ENCODE data around the gene AIRE. TPM values are rescaled to one million over a fixed set of nuclear protein-coding genes. Genes with fewer than 3 reads are reported as not detected.

The AIRE gene
- not detected in 2 replicates for total RNA-seq

DNA sequence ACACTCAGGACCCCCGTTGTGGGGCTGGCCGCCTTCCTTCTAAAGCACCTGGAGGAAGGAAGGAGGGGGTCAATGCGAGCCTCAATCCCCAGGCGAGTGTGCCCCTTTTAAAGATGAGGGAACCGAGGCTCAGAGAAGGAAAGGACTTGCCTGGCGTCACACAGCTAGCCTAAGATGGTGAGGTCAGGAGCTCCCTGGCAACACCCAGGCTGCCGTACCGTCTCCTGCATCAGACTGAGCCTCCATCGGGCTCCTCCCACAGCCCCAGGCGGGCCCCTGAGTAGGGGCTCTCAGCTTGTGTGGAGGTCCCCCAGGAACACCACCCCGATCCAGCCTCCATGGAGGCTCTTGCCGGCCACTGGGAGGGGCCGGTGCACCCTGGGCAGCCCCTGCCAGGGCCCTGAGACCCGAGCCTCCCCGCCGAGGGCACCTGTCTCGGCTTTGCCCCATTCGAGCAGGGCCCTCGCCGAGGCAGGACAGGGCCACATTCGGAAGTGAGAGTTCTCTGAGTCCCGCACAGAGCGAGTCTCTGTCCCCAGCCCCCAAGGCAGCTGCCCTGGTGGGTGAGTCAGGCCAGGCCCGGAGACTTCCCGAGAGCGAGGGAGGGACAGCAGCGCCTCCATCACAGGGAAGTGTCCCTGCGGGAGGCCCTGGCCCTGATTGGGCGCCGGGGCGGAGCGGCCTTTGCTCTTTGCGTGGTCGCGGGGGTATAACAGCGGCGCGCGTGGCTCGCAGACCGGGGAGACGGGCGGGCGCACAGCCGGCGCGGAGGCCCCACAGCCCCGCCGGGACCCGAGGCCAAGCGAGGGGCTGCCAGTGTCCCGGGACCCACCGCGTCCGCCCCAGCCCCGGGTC, at the start of gene AIRE:
Gene AIRE (plus strand): TSS at position 739 of the 855 bp plus-strand sequence. CDS start 131 bp downstream, outside the sequence.

DNA sequence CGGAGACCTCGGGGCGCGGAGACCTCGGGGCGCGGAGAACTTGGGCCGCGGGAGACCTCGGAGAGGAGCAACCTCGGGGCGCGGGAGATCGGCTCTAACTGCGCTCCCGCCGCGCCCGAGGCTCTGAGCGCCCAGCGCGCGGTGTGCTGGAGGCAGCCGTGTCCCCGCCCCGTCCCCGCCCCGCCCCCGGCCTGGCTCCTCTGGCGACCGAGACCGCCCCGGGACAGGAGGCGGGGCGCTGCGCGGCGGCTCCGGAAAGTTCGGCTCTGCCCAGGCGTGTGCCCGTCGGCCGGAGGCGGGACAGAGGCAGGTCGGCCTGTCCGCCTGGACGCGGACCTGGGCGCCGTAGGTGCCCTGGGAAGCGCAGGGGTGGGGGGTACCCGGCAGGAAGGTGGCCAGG, 44.8 kb upstream of the AIRE start, which contains the start of gene ICOSLG:
Gene ICOSLG (minus strand): TSS at position 102 of the 400 bp plus-strand sequence. CDS start 126 bp downstream, outside the sequence.

DNA sequence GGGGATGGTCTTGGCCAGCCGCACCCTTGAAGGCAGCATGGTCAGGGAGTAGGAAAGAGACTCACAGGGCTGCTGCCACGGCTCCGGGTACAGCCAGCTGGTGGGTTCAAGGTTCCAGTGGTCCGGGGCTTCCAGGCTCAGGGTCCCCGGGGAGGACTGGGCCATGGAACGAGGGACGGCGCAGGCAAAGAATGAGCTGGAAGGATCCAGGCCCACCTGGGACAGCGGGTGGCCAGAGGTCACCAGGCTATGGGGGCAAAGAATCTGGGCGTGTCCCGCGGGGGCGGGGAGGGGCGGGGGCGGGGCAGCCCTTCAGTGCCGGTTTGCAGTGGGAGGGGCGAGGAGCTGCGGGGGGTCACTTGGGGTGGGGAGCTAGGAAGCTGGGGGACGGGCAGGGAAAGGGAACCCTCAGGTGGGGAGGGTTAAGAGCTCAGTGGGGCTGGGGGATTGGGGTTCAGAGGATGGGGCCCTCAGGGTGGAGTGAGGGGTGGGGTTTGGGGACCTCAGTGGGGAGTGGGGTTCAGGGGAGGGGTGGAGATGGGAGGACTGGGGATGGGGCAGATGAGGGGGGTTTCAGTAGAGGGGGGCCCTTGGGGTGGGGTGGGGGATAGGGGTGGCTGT, 23.9 kb upstream of the AIRE start, which contains the start of gene DNMT3L:
Gene DNMT3L (minus strand): TSS at position 223 of the 621 bp plus-strand sequence. CDS start 638 bp downstream, outside the sequence.

DNA sequence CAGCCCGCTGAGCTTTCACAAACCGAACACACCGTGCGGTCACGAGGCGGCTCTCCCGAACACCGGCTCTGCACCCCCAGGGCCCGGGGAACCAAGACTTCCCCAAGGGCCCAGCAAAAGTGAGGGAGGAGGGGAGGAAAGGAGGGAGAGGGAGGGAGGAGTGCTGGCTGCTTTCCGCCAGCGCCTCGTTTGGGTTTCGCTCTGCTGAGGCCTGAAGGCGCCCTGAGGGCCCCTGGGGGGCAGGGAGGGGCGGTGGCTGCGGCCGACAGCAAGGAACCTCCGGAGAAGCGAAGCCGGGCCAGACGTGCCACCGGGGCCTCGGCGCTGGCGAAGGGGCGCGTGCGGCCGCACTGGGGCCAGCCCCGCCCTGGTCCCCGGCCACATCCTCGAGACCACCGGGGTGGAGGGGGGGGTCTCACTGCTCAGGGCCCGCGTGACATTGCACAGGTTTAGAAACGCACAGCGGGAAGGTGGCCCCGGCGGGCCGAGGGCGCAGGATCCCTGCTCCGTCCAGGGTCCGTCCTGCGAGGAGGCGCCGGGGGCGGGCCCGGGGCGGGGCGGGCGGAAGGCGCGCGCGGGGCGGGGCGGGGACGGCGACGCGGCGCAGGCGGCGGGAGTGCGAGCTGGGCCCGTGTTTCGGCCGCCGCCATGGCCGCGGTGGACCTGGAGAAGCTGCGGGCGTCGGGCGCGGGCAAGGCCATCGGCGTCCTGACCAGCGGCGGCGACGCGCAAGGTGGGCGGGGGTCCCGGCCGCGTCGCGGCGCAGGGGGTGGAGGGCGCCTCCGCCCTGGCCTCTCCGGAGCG, 14.0 kb downstream of the AIRE start, which contains the start of gene PFKL:
Gene PFKL (plus strand): TSS at position 596 of the 804 bp plus-strand sequence. CDS start 53 bp downstream, at position 649.

DNA sequence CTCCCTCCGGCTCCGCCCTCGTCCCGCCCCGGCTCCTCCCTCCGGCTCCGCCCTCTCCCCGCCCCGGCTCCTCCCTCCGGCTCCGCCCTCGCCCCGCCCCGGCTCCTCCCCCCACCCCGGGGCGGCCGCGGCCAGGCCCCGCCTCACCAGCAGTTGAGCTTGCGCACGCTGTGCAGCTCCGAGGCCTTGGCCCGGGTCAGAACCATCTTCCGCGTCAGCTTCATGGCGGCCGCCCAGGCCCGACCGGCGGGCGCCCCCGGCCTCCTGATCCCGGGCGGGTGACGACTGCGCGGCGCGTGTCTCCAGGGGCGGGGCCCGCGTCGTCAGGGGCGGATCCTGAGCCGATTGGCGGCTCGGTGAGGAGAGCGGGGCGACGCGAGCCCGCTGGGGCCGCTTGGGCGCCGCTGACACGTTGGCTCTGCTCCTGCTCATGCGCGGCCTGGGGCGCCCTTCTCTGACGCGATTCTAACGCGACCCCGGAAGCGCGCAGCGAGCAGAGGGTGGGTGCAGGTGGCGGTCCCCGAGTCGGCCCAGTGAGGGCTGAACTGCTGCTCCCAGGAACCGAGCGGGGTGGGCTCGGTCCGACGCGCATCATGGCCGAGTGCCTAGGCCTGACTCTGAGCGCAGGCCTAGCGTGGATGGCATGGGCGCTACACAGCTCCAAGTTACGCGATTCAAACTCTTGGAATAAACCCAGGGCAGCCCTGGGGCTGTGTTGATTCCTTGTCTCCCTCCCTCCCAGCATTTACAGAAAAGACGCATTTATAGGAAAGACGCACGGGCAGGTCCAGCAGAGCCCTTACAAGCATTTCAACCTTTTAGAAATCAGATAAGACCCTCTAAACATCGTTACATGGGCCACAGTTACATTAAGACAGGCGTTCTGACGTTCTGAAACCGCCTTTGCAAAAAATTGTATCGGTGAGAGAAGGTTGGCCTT, 53.6 kb downstream of the AIRE start, which contains the start of gene CFAP410:
Gene CFAP410 (minus strand): TSS at position 420 of the 940 bp plus-strand sequence. CDS start 196 bp downstream, at position 224.

Other genes starting within 250 kb of the AIRE start
- 4.8 and 9.2 TPM in 2 replicates for gene PWP2, start 178.5 kb upstream of the AIRE start, total RNA-seq
- 11.5 and 15.2 TPM in 2 replicates for gene GATD3, start 152.2 kb upstream of the AIRE start, total RNA-seq
- 0.85 and 1.2 TPM in 2 replicates for gene ICOSLG, start 44.9 kb upstream of the AIRE start, total RNA-seq
- gene DNMT3L, start 24.0 kb upstream of the AIRE start, total RNA-seq, result not detected in 2 replicates
- 113 and 239 TPM in 2 replicates for gene PFKL, start 14.2 kb downstream of the AIRE start, total RNA-seq
- gene CFAP410, start 53.5 kb downstream of the AIRE start, total RNA-seq, result 5.1 and 7.9 TPM in 2 replicates
- gene TRPM2, start 67.7 kb downstream of the AIRE start, total RNA-seq, result under 0.01 and 0.24 TPM in 2 replicates
- 0.43 and 0.72 TPM in 2 replicates for gene LRRC3, start 169.6 kb downstream of the AIRE start, total RNA-seq

Data from tracheal epithelial cell (primary cell).